Measurements from ENCODE around the gene CLIP1. TPM values are rescaled to one million over a fixed set of nuclear protein-coding genes. Genes with fewer than 3 reads are reported as not detected.

The CLIP1 gene
- total and polyA plus RNA-seq, 2 of the 4 experiments (the other 2 are of a cell fraction): 38.0 to 54.8 TPM

- Histone ChIP-seq H4K91ac (ENCODE audit: insufficient read depth, low read depth, low read length) (no peak overlapping the region), H3K36me3 (ENCODE audit: control insufficient read depth, insufficient read depth, low read length) (peaks cover 43% of the 10 kb centered on the region), H4K20me1 (ENCODE audit: insufficient read depth, low read length) (peaks cover 9% of the 10 kb centered on the region; the same call in 1 of the 2 replicates), H2BK120ac (ENCODE audit: low read depth, low read length) (no peak overlapping the region), H2BK5ac (ENCODE audit: low read depth, low read length, poor library complexity, severe bottlenecking) (no peak overlapping the region), H3K27ac (ENCODE audit: insufficient read depth, low read length) (no peak overlapping the region), H3K79me1 (ENCODE audit: low read depth in 1 of 2, low read length in 2 of 2) (peaks cover 5 to 20% of the 10 kb centered on the region in 2 experiments; a peak in 3 of 4 replicates), H3K23ac (ENCODE audit: low read depth, low read length) (no peak overlapping the region), H3K27me3 (ENCODE audit: control insufficient read depth, insufficient read depth, low read length) (no peaks in the 10 kb centered on the region), H3K14ac (replicated peaks; ENCODE audit: low read depth, low read length) (no peak overlapping the region), H4K8ac (ENCODE audit: low read depth in 2 of 2, low read length in 2 of 2) (no peak overlapping the region), H3K56ac (ENCODE audit: extremely low read depth, insufficient read depth, low read length) (no peak overlapping the region), H3K4me1 (ENCODE audit: control insufficient read depth, insufficient read depth, low read length) (no peaks in the 10 kb centered on the region), H2BK20ac (ENCODE audit: low read depth, low read length) (no peak overlapping the region), H2BK15ac (ENCODE audit: low read depth, low read length) (no peak overlapping the region), H2AFZ (replicated peaks; ENCODE audit: low read length, poor library complexity) (no peak overlapping the region), H3K18ac (ENCODE audit: low read depth, low read length) (no peak overlapping the region), H3K9me3 (ENCODE audit: control insufficient read depth, insufficient read depth, low read length) (no peaks in the 10 kb centered on the region), H2AK5ac (ENCODE audit: low read depth, low read length) (no peak overlapping the region), H3K4ac (ENCODE audit: low read depth, low read length) (no peak overlapping the region), H2AK9ac (replicated peaks; ENCODE audit: low read depth, low read length, poor library complexity) (no peak overlapping the region), H4K5ac (ENCODE audit: low read depth, low read length) (no peak overlapping the region), H3K9me1 (ENCODE audit: insufficient read depth, low read length) (no peaks in the 10 kb centered on the region), H3K4me3 (ENCODE audit: insufficient read depth, low read depth, low read length) (no peak overlapping the region), H3K4me2 (ENCODE audit: low read depth, low read length) (no peak overlapping the region), H3K9ac (ENCODE audit: low read depth, low read length) (no peak overlapping the region)
- ATAC-seq (ENCODE audit: low read depth) (no peak), DNase-seq (no peak)
- TF ChIP-seq RCOR1 (IDR thresholded peaks at IDR 0.05; ENCODE audit: insufficient replicate concordance, low read length) (no peak), BHLHE40 (IDR thresholded peaks at IDR 0.05; ENCODE audit: low read depth, low read length) (no peak), NFE2L2 (IDR thresholded peaks at IDR 0.05; ENCODE audit: low read depth, low read length) (no peak), RFX5 (IDR thresholded peaks at IDR 0.05; ENCODE audit: low read depth, low read length) (no peak), CEBPB (IDR thresholded peaks at IDR 0.05; ENCODE audit: low read depth, low read length) (no peak), MXI1 (IDR thresholded peaks at IDR 0.05; ENCODE audit: borderline replicate concordance, low read depth, low read length) (no peak), POLR2A (IDR thresholded peaks at IDR 0.05; ENCODE audit: low read depth, low read length) (no peak), SMC3 (IDR thresholded peaks at IDR 0.05; ENCODE audit: low read depth, low read length) (no peak), CTCF (conservative IDR thresholded peaks at IDR 0.05; ENCODE audit: low read depth, low read length) (no peak), CHD1 (IDR thresholded peaks at IDR 0.05; ENCODE audit: low read depth, low read length) (no peak), MAFK (IDR thresholded peaks at IDR 0.05; ENCODE audit: low read depth, low read length) (no peak)
- 93% methylated on average over 9 of the region's 24 CpGs; no CpG with 5 or more reads in 1 of the 2 experiments for WGBS, 2 experiments (ENCODE audit: extremely low coverage in 2 of 2, insufficient read length in 1 of 2)
- ChIA-PET CTCF (interaction anchor here (0.5 to 1.5 kb wide), 4 partner anchors 11 to 44 kb away, joined by 4 to 6 read pairs (median 4); no protein-coding TSS in a partner anchor), POLR2A (ENCODE audit: unreplicated experiment) (interaction anchor here (0.6 kb wide), 1 partner anchor 951 kb away, joined by 14 read pairs; no protein-coding TSS in a partner anchor)
- BruUV-seq (replicated peaks): no TSS peak
- in situ Hi-C loops (cut with MboI; ENCODE audit: low sequenced_read_pairs): no loop called here
- dilution Hi-C loops (cut with HindIII; ENCODE audit: low sequenced_read_pairs, unreplicated experiment): no loop called here
- intact Hi-C loops (cut with micrococcal nuclease): no loop called here
Observed at GRCh38 chr12:122354958-122355641, 67.4 kb downstream of the CLIP1 start.

All from IMR-90 (cell line).